Measurements from ENCODE around the gene ITPK1.

Gene ITPK1

GRCh38 chr14:93086441-93087055 is 29.2 kb downstream of the ITPK1 start:
- Histone ChIP-seq H3K27ac (ENCODE audit: low read depth in 2 of 2, low read length in 2 of 2) (no peak overlapping the region), H3K9ac (ENCODE audit: low read depth in 1 of 2, low read length in 2 of 2) (no peak overlapping the region)

GRCh38 chr14:93085911-93086310 is 29.8 kb downstream of the ITPK1 start:
- Histone ChIP-seq H3K4me1 (ENCODE audit: control insufficient read depth in 2 of 2, insufficient read depth in 2 of 2, low read length in 2 of 2) (peaks cover 2 to 4% of the 10 kb centered on the region in 2 donors), H3K9ac (ENCODE audit: low read depth in 1 of 2, low read length in 2 of 2) (no peak overlapping the region), H3K36me3 (ENCODE audit: control insufficient read depth in 2 of 2, insufficient read depth in 2 of 2, low read length in 2 of 2) (no peaks in the 10 kb centered on the region), H3K27me3 (ENCODE audit: control insufficient read depth in 2 of 2, insufficient read depth in 2 of 2, low read length in 2 of 2) (no peaks in the 10 kb centered on the region), H3K27ac (ENCODE audit: low read depth in 2 of 2, low read length in 2 of 2) (no peak overlapping the region), H3K9me3 (ENCODE audit: control insufficient read depth in 2 of 2, low read length in 2 of 2) (no peaks in the 10 kb centered on the region), H3K4me3 (ENCODE audit: low read length in 2 of 2) (no peak overlapping the region)

More at GRCh38 chr14:93086441-93087055, 29.2 kb downstream of the ITPK1 start:
- Histone ChIP-seq H3K27me3 (ENCODE audit: control insufficient read depth in 2 of 2, insufficient read depth in 2 of 2, low read length in 2 of 2) (no peaks in the 10 kb centered on the region), H3K36me3 (ENCODE audit: control insufficient read depth in 2 of 2, insufficient read depth in 2 of 2, low read length in 2 of 2) (no peaks in the 10 kb centered on the region), H3K9me3 (ENCODE audit: control insufficient read depth in 2 of 2, low read length in 2 of 2) (no peaks in the 10 kb centered on the region), H3K4me3 (ENCODE audit: low read length in 2 of 2) (no peak overlapping the region), H3K4me1 (ENCODE audit: control insufficient read depth in 2 of 2, insufficient read depth in 2 of 2, low read length in 2 of 2) (peaks cover 2 to 3% of the 10 kb centered on the region in 2 donors)

- no peak overlapping the region for H3K9ac ChIP-seq (ENCODE audit: low read depth in 1 of 2, low read length in 2 of 2)
- no peaks in the 10 kb centered on the region for H3K27me3 ChIP-seq (ENCODE audit: control insufficient read depth in 2 of 2, insufficient read depth in 2 of 2, low read length in 2 of 2)
- H3K9me3 ChIP-seq (ENCODE audit: control insufficient read depth in 2 of 2, low read length in 2 of 2) = no peaks in the 10 kb centered on the region
- H3K27ac ChIP-seq (ENCODE audit: low read depth in 2 of 2, low read length in 2 of 2) = peak overlapping the region in 1 of 2 donors; percentile 23
- H3K4me1 ChIP-seq (ENCODE audit: control insufficient read depth in 2 of 2, insufficient read depth in 2 of 2, low read length in 2 of 2) = peaks cover 2 to 4% of the 10 kb centered on the region in 2 donors
- no peak overlapping the region for H3K4me3 ChIP-seq (ENCODE audit: low read length in 2 of 2)
- no peaks in the 10 kb centered on the region for H3K36me3 ChIP-seq (ENCODE audit: control insufficient read depth in 2 of 2, insufficient read depth in 2 of 2, low read length in 2 of 2)
Observed at GRCh38 chr14:93084866-93085857, 30.6 kb downstream of the ITPK1 start.

- Histone ChIP-seq H3K36me3 (ENCODE audit: control insufficient read depth in 2 of 2, insufficient read depth in 2 of 2, low read length in 2 of 2) (no peaks in the 10 kb centered on the region), H3K4me3 (ENCODE audit: low read length in 2 of 2) (no peak overlapping the region), H3K27ac (ENCODE audit: low read depth in 2 of 2, low read length in 2 of 2) (no peak overlapping the region), H3K9me3 (ENCODE audit: control insufficient read depth in 2 of 2, low read length in 2 of 2) (no peaks in the 10 kb centered on the region), H3K4me1 (ENCODE audit: control insufficient read depth in 2 of 2, insufficient read depth in 2 of 2, low read length in 2 of 2) (peaks cover 2 to 7% of the 10 kb centered on the region in 2 donors), H3K27me3 (ENCODE audit: control insufficient read depth in 2 of 2, insufficient read depth in 2 of 2, low read length in 2 of 2) (no peaks in the 10 kb centered on the region), H3K9ac (ENCODE audit: low read depth in 1 of 2, low read length in 2 of 2) (no peak overlapping the region)
Observed at GRCh38 chr14:93084402-93084801, 31.3 kb downstream of the ITPK1 start.

GRCh38 chr14:93083917-93084316 is 31.8 kb downstream of the ITPK1 start:
- peaks cover 2 to 10% of the 10 kb centered on the region in 2 donors for H3K4me1 ChIP-seq (ENCODE audit: control insufficient read depth in 2 of 2, insufficient read depth in 2 of 2, low read length in 2 of 2)
- no peaks in the 10 kb centered on the region for H3K9me3 ChIP-seq (ENCODE audit: control insufficient read depth in 2 of 2, low read length in 2 of 2)
- H3K27me3 ChIP-seq (ENCODE audit: control insufficient read depth in 2 of 2, insufficient read depth in 2 of 2, low read length in 2 of 2) = no peaks in the 10 kb centered on the region
- H3K27ac ChIP-seq (ENCODE audit: low read depth in 2 of 2, low read length in 2 of 2) = no peak overlapping the region
- H3K9ac ChIP-seq (ENCODE audit: low read depth in 1 of 2, low read length in 2 of 2) = no peak overlapping the region
- no peak overlapping the region for H3K4me3 ChIP-seq (ENCODE audit: low read length in 2 of 2)
- no peaks in the 10 kb centered on the region for H3K36me3 ChIP-seq (ENCODE audit: control insufficient read depth in 2 of 2, insufficient read depth in 2 of 2, low read length in 2 of 2)

- Histone ChIP-seq H3K9me3 (ENCODE audit: control insufficient read depth in 2 of 2, low read length in 2 of 2) (no peaks in the 10 kb centered on the region), H3K27me3 (ENCODE audit: control insufficient read depth in 2 of 2, insufficient read depth in 2 of 2, low read length in 2 of 2) (no peaks in the 10 kb centered on the region), H3K27ac (ENCODE audit: low read depth in 2 of 2, low read length in 2 of 2) (peak overlapping the region in 1 of 2 donors; percentile 16), H3K9ac (ENCODE audit: low read depth in 1 of 2, low read length in 2 of 2) (no peak overlapping the region), H3K4me3 (ENCODE audit: low read length in 2 of 2) (no peak overlapping the region), H3K36me3 (ENCODE audit: control insufficient read depth in 2 of 2, insufficient read depth in 2 of 2, low read length in 2 of 2) (no peaks in the 10 kb centered on the region), H3K4me1 (ENCODE audit: control insufficient read depth in 2 of 2, insufficient read depth in 2 of 2, low read length in 2 of 2) (peaks cover 7 to 10% of the 10 kb centered on the region in 2 donors)
Observed at GRCh38 chr14:93082576-93083001, 33.1 kb downstream of the ITPK1 start.

- peak overlapping the region in 1 of 2 donors; percentile 16 for H3K27ac ChIP-seq (ENCODE audit: low read depth in 2 of 2, low read length in 2 of 2)
Observed at GRCh38 chr14:93081876-93082570, 33.7 kb downstream of the ITPK1 start.

GRCh38 chr14:93079865-93080403 is 35.8 kb downstream of the ITPK1 start:
- Histone ChIP-seq H3K9ac (ENCODE audit: low read depth in 1 of 2, low read length in 2 of 2) (no peak overlapping the region), H3K4me1 (ENCODE audit: control insufficient read depth in 2 of 2, insufficient read depth in 2 of 2, low read length in 2 of 2) (peaks cover 5 to 13% of the 10 kb centered on the region in 2 donors), H3K27ac (ENCODE audit: low read depth in 2 of 2, low read length in 2 of 2) (no peak overlapping the region), H3K9me3 (ENCODE audit: control insufficient read depth in 2 of 2, low read length in 2 of 2) (no peaks in the 10 kb centered on the region), H3K27me3 (ENCODE audit: control insufficient read depth in 2 of 2, insufficient read depth in 2 of 2, low read length in 2 of 2) (no peaks in the 10 kb centered on the region), H3K36me3 (ENCODE audit: control insufficient read depth in 2 of 2, insufficient read depth in 2 of 2, low read length in 2 of 2) (no peaks in the 10 kb centered on the region), H3K4me3 (ENCODE audit: low read length in 2 of 2) (no peak overlapping the region)

More at GRCh38 chr14:93081876-93082570, 33.7 kb downstream of the ITPK1 start:
- Histone ChIP-seq H3K27me3 (ENCODE audit: control insufficient read depth in 2 of 2, insufficient read depth in 2 of 2, low read length in 2 of 2) (no peaks in the 10 kb centered on the region), H3K9ac (ENCODE audit: low read depth in 1 of 2, low read length in 2 of 2) (no peak overlapping the region), H3K36me3 (ENCODE audit: control insufficient read depth in 2 of 2, insufficient read depth in 2 of 2, low read length in 2 of 2) (no peaks in the 10 kb centered on the region), H3K9me3 (ENCODE audit: control insufficient read depth in 2 of 2, low read length in 2 of 2) (no peaks in the 10 kb centered on the region), H3K4me3 (ENCODE audit: low read length in 2 of 2) (no peak overlapping the region), H3K4me1 (ENCODE audit: control insufficient read depth in 2 of 2, insufficient read depth in 2 of 2, low read length in 2 of 2) (peaks cover 7 to 10% of the 10 kb centered on the region in 2 donors)

GRCh38 chr14:93079321-93079720 is 36.4 kb downstream of the ITPK1 start:
- H3K4me1 ChIP-seq (ENCODE audit: control insufficient read depth in 2 of 2, insufficient read depth in 2 of 2, low read length in 2 of 2) = peaks cover 8 to 18% of the 10 kb centered on the region in 2 donors
- H3K9me3 ChIP-seq (ENCODE audit: control insufficient read depth in 2 of 2, low read length in 2 of 2) = no peaks in the 10 kb centered on the region
- no peak overlapping the region for H3K27ac ChIP-seq (ENCODE audit: low read depth in 2 of 2, low read length in 2 of 2)

More at GRCh38 chr14:93079321-93079720, 36.4 kb downstream of the ITPK1 start:
- Histone ChIP-seq H3K27me3 (ENCODE audit: control insufficient read depth in 2 of 2, insufficient read depth in 2 of 2, low read length in 2 of 2) (no peaks in the 10 kb centered on the region), H3K4me3 (ENCODE audit: low read length in 2 of 2) (no peak overlapping the region), H3K9ac (ENCODE audit: low read depth in 1 of 2, low read length in 2 of 2) (no peak overlapping the region), H3K36me3 (ENCODE audit: control insufficient read depth in 2 of 2, insufficient read depth in 2 of 2, low read length in 2 of 2) (no peaks in the 10 kb centered on the region)

Measured in mucosa of rectum (tissue), 2 donors.